Occipital lobe (tissue), 2 donors: ENCODE measurements around the gene GPC1. TPM values are rescaled to one million over a fixed set of nuclear protein-coding genes. Genes with fewer than 3 reads are reported as not detected.

Experiments used
- DNase-seq: peaks from one replicate; lab custom pipeline; 2025; lab: John Stamatoyannopoulos, UW
- total RNA-seq: library from RNA; depleted of rRNA; stranded (reverse); fragments of >200 nt; gene quantifications from one replicate; pipeline ENCODE4 v1.2.3, GENCODE V29; 2014

GPC1 gene
- total RNA-seq, 1 donor from 2014 or later = 37.3 TPM

DNA sequence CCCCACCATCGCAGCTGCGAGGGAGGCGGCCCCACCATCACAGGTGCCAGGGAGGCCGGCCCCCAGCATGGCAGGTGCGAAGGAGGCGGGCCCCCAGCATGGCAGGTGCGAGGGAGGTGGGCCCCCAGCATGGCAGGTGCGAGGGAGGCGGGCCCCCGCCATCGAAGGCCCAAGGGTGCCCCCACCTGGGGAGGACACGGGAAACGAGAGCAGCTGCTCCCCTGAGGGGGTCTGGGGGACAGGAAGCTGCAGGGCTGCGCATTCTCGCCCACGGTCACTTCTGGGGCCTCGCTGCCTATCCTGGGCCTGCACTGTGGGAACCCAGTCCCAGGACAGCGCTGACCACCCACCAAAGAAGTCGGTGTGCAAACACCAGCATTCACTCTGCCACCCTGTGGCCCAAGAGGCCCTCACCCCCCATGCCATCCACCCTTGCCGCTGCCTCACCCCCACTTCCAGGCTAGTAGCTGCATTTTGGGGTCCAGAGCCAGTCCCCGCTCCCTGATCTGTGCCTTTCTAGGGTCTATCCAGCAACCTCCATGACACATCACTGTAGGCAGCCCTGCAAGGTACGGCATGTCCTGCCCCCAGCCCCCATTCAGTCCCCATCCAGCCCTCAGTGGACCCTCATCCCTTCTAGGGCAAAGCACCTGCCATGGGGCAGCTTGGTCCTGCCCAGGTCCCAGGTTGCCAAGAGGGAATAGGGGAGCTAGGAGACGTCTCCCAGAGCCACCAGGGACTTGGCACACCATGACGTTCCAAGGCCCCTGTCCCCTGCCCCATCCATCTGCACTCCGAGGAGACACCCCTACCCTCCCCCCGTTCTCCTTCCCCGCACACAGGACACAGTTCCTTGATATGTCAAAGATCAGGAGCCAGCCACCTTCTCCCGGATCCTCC lies 24.0 kb upstream of the GPC1 start:
- DNase-seq = no peak

DNA sequence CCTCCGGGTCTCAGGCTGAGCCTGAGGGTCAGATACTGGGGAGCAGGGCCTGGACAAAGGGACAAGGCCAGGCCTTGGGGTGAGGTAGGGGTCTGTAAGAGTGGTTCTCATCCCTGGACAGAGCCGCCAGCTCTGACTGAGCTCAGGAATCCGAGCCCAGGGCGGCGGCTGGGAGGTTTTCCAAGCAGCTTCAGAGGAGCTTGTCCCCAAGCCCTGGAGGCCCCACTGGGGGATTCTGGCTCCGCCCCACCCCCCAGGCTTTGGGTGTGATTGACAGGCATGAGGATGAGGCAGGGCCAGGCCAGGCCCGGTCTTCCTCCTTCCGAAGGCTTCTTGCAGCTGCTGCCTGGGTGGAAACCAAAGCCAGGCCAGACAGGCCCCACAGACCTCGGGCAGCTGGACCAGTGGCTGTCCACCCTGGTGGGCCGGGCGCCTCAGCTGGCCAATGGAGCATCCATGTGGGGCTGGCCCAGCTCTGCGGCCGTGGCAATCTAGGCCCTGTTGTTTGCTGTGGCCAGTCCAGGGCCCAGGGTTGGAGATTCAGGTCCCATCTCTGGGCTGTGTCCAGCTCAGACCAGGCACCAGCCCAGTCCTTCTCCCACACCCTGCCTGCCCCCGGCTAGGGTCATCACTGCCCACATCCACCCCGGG lies 23.1 kb upstream of the GPC1 start:
- no peak for DNase-seq

DNA sequence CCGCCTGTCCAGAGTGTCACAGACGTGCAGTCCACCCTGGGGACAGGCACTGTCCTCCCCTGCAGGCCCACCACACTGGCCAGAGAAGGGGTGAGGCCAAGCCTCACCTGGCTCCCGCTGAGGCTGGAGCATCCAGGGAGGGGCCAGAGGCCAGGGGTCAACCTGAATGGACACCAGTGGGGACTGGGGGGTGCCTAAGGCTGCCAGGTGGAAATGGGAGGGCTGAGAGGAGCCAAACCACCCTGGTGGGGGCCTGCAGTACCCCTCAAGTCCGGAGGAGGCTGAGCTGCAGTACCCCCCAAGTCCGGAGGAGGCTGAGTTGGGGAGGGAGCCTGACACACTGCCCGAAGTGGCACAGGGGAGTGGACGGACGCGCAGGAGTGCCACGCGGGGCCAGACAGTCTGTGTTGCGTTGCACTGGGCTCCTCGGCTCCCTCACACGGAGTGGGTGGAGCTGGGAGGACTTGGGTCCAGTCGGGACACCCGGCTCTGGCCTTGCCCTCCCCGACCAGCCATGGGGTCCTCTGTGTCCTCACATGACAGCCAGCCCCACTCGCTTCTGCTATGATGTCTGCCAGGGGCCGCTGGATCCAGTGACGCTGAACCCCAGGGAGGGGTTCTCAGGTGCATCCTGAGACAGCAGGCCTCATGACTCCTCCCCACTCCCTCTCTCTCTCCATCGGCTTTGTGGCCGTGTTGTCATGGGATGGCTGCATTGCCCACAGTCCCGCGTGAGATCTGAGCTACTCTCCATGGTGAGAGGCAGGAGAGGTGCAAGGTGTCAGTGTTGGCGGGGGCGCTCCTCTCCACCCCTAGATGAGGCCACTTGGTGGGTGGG lies 22.3 kb upstream of the GPC1 start:
- no peak for DNase-seq

DNA sequence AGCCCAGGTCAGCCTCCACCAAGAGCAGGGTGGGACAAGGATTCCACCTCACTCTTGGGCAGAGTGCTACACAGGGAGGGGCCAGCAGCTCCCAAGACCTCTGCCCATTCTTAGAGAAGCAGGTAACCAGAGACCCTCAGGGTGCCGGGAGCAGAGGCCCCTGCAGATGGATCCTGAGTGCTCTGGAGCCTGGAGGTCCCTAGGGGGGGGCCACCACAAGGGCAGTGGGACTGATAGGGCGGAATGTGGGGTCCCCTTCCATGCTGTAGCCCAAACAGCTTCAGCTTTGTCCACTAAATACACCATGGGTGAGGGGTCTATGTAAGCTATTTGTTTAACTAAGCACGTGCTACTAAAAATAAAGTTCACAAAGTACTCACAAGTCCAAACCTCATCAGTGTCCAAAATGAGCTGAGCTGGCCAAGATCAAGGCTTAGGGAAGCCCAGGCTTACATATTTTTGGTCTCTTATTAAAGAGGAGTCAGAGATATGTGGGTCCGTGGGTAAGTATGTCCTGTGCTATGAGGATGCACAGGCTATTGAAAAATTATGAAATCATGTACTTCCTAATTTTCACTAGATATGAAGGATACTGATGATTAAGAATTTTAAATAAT lies 21.5 kb upstream of the GPC1 start:
- DNase-seq = no peak

DNA sequence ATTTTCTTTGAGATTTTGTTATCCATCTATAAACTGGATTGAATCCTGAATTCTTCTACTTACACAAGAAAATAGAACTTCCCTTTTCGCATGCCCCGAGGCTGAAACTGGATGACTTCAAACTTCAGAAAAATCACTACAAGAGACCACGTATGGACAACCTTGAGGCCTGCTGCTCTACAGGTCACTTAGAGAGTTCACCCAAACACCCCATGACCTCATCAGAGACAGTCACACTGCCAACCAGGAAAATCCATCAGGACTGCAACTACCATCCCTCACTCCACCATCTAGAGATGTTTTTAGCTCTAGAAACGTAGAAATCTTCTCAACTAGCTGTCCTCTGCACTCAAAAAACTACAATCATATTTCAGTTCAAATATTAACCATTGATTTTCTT lies 18.6 kb upstream of the GPC1 start:
- DNase-seq = no peak

DNA sequence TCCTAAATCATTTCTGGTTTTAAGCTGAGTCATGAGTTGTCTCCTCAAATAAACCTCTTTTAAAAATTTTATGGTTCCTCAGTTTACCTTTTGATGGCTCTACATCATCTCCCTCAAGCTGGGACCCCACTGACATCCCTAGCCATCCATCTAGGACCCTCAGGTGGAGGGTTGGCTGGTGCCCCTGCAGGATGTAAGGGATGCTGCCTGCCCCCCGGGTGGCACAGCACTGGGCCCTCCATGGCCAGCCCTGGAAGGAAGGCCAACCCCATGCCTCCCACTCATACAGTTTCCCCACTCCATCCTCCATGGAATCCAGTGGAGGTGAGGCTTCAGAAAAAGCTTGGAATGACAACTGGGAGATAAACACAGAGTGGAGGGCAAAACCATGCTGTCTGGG lies 17.2 kb upstream of the GPC1 start:
- no peak for DNase-seq

DNA sequence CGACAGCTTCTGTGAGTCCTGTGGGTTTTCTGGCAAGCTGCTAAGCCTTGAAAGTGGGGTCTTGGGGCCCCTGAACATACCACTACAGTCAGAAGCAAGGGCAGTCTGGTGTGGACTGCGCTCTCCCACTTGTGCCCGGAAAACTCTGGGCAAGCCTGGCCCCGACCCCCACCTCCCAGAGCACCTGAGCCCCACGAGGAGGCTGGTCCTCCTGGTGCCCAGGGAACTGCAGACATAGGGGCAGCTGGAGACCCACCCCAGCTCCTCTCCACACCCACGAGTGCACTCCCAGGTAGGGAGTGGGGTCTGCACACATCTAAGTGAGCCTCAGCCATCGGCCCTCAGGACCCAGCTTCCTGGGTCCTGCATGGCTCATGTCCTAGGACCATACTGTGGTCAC lies 16.2 kb upstream of the GPC1 start:
- no peak for DNase-seq

DNA sequence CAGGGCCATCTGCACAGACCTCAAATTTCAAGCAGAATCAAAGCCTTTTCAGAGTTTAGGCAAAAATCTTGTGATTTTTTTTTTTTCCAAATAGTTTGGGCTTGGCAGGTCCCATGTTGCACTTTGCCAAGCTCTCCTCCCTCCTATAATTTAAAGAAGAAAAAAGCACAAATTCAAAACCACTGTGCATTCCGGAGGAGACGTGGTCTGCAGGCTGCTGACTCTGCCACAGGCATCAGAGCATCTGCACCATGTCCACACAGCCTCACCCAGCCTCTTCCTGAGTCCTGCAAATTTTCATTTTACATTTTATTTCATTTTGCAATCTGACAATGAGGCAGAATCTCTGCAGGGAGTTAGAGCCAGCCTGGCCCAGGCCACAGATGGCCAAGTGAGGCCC lies 15.7 kb upstream of the GPC1 start:
- DNase-seq = no peak

DNA sequence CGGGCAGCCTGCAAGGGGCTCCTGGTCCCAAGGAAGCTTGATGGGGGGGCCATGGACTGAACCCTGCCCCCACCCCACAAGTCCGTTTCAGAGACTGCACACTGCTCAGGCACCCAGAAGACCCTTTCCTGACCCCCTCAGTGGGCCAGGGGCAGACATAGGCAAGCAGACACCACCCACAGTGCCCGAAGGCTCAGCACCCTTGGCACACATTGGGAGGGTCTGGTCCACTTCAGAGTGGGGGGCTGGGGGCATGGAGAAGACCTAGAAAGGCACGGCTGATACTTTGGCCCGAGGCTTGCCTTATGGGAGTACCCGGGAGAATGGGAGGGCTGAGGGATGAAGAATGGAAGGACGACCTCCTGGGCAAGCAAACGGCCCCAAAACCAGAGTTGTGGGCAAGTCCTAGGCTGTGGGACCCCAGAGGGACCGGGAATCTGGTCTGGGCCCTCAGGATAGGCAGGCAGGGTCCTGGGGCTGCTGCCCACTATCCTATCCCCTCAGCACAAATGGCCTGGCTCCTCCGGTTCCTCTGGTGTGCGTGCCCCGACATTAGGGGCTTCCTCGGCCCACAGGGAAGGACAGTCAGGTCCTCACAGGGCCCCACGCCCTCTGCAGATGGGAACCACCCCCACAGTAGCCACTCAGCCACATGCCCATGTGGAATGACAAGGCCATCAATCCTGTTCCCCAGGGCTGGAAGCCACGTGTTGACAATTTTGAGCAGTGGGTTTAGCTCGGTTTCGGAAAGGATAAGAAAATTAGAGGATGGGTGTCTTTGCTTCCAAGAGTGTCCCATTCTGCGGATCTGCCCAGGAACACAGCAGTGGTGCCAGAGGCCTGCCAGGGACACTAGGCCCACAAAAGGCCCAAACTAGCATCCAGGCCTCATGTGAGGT lies 15.0 kb upstream of the GPC1 start:
- DNase-seq = no peak

DNA sequence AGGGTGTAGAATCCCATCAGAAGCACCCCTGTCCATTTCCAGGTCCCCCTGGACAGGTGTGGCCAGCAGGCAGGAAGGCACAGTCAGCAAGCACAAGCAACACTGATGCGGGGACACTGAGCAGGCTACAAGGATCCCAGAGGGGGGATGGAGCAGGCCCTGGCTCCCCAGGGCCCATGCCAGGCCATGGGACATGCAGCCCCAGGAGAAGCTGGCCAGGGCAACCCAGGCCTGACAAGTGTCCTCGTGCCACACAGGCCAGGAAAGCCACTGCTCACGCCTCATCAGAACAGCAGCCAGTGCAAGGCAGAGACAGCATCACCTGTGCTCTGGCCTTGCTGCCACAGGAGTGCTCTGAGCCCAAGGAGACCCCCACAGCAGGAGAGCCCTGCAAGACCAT lies 14.1 kb upstream of the GPC1 start:
- no peak for DNase-seq

DNA sequence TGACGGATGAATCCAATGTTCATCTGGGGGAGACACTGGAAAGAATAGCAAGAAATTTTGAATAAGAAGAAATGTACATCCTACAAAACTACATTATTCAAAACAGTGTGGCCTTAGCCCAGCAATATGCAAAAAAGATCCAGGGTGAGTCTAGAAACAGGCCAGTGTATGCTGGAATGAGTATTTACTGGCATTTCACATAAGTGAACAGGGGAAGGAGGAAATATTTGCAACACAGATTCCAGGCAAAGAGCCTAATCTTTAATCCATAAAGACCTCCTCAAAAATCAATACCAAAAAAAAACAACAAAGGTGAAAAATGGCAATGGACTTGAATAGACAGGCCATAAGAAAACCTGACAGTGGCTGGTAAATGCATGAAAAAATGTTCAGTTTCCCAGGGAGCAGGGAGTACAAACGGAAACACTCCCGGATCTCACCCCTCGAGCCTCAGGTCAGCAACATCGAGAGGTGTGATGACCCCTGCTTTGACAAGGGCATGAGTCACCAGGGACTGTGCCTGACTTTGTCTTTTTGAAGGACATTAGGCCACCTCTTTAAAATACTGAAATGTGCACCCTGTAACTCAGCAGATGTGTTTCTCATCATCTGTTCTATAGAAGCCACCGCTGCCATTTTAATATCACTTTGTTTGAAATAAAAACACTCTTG lies 12.7 kb upstream of the GPC1 start:
- DNase-seq = no peak

DNA sequence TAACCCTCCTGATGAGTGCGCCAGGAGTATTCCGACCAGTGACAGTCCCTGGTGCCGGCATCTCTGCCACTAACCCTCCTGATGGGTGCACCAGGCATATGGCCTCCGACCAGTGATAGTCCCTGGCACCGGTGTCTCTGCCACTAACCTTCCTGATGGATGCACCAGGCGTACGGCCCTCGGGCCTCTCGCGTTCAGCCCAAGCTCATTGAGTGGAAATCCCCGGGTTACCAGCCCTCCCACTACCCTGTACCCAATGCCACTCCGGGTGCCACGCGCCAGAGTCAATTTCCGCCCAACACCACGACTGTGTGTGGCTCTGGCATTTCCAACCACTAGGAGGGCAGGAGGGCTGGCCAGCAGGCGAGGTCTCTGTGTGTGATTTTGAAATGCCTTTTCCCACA lies 11.7 kb upstream of the GPC1 start:
- DNase-seq = no peak

DNA sequence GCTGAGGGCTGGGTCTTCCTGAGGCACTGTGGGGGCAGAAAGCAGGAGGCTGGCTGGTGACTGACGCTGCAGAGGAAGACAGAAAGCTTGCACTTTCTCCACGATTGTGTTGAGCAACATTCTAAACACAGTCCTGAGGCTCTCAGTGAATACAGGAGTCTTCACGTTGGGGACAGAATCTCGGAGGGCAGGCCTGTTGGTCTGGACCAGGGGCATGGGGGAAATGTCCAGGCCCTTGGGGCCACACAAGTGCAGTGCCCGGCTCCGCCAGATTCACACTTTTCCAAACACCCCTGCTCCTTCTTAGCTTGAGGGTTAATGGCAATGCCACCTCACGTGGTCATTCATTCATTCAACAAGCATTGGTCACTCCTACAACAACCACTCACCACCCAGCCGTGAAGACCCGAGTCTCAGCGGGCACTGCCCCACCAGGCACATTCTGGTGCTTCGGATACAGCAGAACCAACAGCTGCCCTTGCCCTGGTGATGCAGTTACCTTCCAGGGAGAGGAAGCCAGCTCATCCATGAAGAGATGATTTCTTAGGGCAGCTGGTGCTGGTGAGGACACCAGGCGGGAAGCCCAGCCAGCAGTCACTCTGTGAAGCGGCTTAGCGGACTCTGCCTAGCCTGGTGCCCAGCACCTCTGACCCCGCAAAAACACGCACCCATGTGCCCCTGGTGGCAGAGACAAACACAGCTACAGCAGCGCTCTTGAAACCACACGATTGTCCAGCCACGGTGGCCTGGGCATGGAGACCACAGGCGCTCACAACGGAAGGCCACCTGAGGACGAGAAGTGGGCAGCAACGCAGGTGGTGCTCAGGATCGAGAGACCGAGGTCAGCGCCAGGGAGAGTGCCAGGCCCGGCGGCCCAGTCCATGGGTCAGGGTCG lies 10.9 kb upstream of the GPC1 start:
- DNase-seq = no peak

DNA sequence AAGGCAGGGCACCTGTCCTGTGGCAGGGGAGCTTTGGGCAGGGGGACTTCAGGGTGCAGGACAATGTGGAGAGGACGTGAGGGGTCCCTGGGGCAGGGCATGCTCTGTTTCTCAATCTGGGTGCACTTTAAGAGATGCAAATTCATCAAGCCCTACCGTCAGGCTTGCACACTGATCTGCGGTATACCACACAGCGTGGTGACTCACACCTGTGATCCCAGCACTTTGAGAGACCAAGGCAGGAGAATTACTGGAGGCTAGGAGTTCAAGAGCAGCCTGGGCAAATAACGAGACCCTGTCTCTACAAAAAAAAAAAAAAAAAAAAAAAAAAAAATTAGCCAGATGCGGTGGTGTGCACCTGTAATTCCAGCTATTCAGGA lies 10.2 kb upstream of the GPC1 start:
- DNase-seq = no peak

DNA sequence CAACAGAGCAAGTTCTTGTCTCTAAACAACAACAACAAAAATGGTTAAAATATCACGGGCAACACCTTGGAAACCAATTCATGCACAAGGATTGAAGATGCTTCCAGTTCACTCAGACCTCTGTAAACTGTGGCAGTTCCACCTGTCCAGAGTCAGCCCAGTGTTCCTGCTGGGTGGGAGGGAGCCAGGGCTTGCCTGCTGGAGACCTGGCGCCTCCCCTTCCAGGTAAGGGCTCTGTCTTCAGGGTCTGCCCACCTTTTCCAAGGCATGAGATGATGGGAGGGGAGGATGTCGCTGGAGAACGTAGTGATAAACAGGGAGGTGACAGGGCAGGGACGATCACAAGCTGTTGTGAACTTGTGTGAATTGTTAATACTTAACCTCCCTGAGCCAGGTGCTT lies 9.8 kb upstream of the GPC1 start:
- no peak for DNase-seq

DNA sequence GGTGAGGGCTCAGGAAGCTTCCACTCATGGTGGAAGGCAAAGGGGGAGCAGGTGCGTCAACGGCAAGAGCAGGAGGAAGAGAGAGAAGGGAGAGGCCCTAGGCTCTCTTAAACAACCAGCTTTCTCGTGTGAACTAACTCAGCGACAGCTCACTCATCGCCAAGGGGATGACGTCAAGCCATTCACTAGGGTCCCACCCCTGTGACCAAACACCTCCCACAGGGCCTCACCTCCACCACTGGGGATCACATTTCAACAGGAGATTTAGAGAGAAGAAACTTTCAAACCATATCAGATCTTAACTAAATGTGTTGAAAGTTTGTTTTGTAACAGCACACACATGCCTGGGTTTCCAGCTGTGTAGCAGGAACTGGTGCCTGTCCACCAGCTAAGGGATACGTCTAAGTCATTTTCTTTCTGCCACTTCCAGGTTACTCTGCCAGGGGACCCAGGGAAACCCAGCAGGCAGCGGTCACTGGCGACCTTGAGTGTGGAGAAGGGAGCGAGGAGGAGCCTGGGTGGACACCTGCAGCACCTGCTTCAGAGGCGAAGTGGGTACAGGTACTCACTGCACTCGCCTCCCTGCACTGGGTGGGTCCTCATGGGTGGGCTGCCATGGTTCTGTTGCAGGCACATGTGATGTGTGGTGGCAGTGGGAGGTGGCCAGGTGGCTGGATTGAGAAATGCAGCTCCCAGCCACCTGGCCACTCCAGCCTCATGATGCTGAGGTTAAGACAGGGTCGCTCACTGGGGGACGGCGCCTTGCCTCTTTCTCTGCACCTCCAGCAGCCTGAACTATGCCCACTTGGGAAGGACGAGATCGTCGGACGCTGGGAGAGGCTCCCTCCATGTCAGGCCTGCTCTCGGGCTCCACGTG lies 8.4 kb upstream of the GPC1 start:
- no peak for DNase-seq

DNA sequence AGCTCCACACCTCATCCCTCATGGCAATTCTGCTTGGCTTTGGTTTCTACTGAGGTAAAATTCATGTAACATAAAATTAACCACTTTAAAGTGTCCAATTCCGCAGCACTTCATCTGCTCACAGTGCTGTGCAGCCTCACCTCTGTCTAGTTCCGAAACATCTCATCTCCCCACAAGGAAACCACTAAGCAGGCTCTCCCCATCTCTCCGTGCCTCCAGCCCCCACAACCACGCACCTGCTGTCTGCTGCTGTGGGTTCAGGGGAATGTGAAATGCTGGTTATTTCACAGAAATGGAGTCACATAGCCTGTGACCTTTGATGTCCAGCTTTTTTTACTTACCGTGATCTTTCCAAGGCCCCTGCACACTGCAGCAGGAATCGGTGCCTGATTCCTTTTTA lies 7.7 kb upstream of the GPC1 start:
- DNase-seq = no peak

DNA sequence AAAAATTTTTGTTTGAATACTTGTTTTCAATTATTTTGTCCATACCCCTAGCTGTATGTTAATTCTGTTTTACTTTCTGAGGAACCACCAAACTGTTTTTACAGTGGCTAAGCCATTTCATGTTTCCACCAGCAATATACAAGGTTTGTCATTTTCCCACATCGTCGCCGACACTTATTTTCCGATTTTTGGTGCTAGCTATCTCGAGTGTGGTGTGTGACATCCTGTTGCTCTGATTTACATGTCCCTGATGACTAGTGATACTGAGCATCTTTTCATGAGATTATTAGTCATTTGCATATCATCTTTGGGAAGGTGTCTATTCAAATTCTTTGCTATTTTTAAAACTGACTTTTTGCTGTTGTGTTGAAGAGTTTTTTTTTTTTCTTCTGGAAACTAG lies 7.2 kb upstream of the GPC1 start:
- DNase-seq = no peak
